Mammary epithelial cell (primary cell): Measurements from ENCODE around the gene PGBD5.

Experiments
- EZH2 ChIP-seq: IDR thresholded peaks from 2 replicates; pipeline ENCODE4 v1.6.1; 2012; ENCODE audit warnings: low read length, inconsistent platforms, borderline replicate concordance
- TF ChIP-seq, protein P1 (sequence below), 2 donors: IDR thresholded peaks in 1 of 2; conservative IDR thresholded peaks in 1 of 2; 2 replicates each; pipeline ENCODE4 v1.5.1; 2011 to 2012; ENCODE audit warnings: inconsistent platforms in 2 of 2, low read length in 2 of 2, mild to moderate bottlenecking in 2 of 2, control low read depth in 1 of 2, low read depth in 1 of 2; ENCODE audit not compliant: insufficient read depth in 1 of 2; ENCODE audit errors: extremely low read depth in 1 of 2

DNA sequence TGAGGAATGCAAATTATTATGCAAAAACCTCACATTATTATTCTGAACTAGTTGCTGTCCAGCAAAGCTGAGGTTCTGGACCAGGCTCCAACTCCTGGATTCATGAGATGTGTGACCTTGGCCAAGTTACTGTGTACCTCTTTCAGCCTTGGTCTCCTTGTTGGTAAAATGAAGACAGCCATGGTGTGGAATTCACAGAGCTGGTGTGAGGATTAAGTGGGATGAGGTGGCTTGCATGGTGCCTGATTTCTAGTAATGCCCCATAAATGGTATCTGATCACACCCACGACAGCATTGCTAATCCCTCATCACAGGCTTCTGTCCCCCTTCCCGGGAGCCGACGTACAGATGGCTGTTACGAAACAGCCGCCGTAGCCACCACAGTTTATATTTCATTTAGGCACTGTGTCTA, 59.6 kb downstream of the PGBD5 start:
- TF ChIP-seq, protein P1, sequence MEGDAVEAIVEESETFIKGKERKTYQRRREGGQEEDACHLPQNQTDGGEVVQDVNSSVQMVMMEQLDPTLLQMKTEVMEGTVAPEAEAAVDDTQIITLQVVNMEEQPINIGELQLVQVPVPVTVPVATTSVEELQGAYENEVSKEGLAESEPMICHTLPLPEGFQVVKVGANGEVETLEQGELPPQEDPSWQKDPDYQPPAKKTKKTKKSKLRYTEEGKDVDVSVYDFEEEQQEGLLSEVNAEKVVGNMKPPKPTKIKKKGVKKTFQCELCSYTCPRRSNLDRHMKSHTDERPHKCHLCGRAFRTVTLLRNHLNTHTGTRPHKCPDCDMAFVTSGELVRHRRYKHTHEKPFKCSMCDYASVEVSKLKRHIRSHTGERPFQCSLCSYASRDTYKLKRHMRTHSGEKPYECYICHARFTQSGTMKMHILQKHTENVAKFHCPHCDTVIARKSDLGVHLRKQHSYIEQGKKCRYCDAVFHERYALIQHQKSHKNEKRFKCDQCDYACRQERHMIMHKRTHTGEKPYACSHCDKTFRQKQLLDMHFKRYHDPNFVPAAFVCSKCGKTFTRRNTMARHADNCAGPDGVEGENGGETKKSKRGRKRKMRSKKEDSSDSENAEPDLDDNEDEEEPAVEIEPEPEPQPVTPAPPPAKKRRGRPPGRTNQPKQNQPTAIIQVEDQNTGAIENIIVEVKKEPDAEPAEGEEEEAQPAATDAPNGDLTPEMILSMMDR (conservative IDR thresholded peaks at IDR 0.05 in 1 of 2, IDR thresholded peaks at IDR 0.05 in 1 of 2; ENCODE audit: extremely low read depth in 1 of 2, insufficient read depth in 1 of 2, low read depth in 1 of 2, low read length in 2 of 2): no peak
- TF ChIP-seq EZH2: no peak
